Measurements from ENCODE around the gene ITGB2. TPM values are rescaled to one million over a fixed set of nuclear protein-coding genes. Genes with fewer than 3 reads are reported as not detected.

Gene ITGB2
- total RNA-seq, 2 donors from 2014 or later = 1.6 to 2.3 TPM

DNA sequence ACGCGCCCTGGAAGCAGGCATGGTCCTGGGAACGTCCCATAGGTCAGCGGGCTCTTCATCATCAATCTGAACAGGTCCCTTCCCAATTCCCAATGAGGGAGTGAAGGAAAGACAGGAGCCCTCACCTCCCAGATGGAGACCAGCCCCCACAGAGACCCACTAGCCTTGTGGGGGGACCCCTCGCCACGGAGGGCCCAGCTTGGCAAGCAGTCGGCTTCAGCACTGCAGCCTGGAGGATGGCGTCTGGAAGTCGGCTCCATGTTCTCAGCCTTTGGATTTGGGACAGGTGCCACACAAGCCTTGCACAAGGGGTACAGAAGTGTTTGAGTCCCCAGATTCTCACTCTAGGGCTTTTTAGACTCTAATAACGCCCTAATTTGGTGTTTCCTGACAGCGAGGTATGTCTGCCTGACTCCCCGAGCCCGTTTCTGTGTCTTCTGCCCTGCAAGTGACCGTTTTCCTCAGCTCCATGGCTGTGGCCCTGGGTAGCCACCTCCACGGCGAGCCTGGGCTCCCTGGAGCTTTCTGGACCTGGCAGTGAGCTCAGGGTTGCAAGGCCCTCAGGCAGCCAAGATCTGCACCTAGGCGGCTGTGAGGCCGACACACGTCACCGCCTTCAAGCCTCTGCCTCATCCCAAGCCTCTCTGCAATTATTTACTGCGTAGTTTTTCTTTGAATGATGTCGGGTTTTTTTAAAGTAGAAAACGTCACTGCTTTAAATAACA, 77.8 kb downstream of the ITGB2 start:
- no peak for DNase-seq
- TF ChIP-seq, protein P1, sequence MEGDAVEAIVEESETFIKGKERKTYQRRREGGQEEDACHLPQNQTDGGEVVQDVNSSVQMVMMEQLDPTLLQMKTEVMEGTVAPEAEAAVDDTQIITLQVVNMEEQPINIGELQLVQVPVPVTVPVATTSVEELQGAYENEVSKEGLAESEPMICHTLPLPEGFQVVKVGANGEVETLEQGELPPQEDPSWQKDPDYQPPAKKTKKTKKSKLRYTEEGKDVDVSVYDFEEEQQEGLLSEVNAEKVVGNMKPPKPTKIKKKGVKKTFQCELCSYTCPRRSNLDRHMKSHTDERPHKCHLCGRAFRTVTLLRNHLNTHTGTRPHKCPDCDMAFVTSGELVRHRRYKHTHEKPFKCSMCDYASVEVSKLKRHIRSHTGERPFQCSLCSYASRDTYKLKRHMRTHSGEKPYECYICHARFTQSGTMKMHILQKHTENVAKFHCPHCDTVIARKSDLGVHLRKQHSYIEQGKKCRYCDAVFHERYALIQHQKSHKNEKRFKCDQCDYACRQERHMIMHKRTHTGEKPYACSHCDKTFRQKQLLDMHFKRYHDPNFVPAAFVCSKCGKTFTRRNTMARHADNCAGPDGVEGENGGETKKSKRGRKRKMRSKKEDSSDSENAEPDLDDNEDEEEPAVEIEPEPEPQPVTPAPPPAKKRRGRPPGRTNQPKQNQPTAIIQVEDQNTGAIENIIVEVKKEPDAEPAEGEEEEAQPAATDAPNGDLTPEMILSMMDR (conservative IDR thresholded peaks at IDR 0.05) = no peak
- Histone ChIP-seq H3K27ac (ENCODE audit: low read depth, low read length) (no peak overlapping the region), H3K9me3 (ENCODE audit: control insufficient read depth, low read length) (no peaks in the 10 kb centered on the region), H3K4me3 (ENCODE audit: low read length) (no peak overlapping the region), H3K4me1 (ENCODE audit: control insufficient read depth, insufficient read depth, low read length) (no peaks in the 10 kb centered on the region), H3K9ac (ENCODE audit: extremely low read depth, low read length, poor library complexity, severe bottlenecking) (no peak overlapping the region), H3K27me3 (ENCODE audit: control insufficient read depth, insufficient read depth, low read length, poor library complexity, severe bottlenecking) (no peaks in the 10 kb centered on the region), H3K36me3 (ENCODE audit: control insufficient read depth, insufficient read depth, low read length) (no peaks in the 10 kb centered on the region)
- Mint-ChIP-seq H3K4me3 (no peak overlapping the region), H3K27me3 (ENCODE audit: insufficient read depth) (no peaks in the 10 kb centered on the region), H3K9me3 (no peaks in the 10 kb centered on the region), H3K27ac (no peak overlapping the region), H3K4me1 (peaks cover 12% of the 10 kb centered on the region), H3K36me3 (ENCODE audit: low read depth) (no peaks in the 10 kb centered on the region)
- 91 to 98% methylated on average over 16 to 23 of the region's 23 CpGs for WGBS, 2 experiments (ENCODE audit: insufficient coverage in 1 of 2, insufficient read length in 1 of 2)

GRCh38 chr21:44842087-44842486, 78.6 kb downstream of the ITGB2 start:
- DNase-seq = no peak
- H3K9me3 ChIP-seq (ENCODE audit: control insufficient read depth, low read length) = no peaks in the 10 kb centered on the region
- H3K4me1 ChIP-seq (ENCODE audit: control insufficient read depth, insufficient read depth, low read length) = no peaks in the 10 kb centered on the region
- TF ChIP-seq, protein P1 (conservative IDR thresholded peaks at IDR 0.05) = no peak
- no peak overlapping the region for H3K27ac Mint-ChIP-seq
- no peaks in the 10 kb centered on the region for H3K27me3 ChIP-seq (ENCODE audit: control insufficient read depth, insufficient read depth, low read length, poor library complexity, severe bottlenecking)
- H3K4me3 Mint-ChIP-seq = no peak overlapping the region
- no peak overlapping the region for H3K27ac ChIP-seq (ENCODE audit: low read depth, low read length)
- no peaks in the 10 kb centered on the region for H3K36me3 Mint-ChIP-seq (ENCODE audit: low read depth)
- H3K4me3 ChIP-seq (ENCODE audit: low read length) = no peak overlapping the region
- no peaks in the 10 kb centered on the region for H3K27me3 Mint-ChIP-seq (ENCODE audit: insufficient read depth)
- 90 to 94% methylated on average over 7 to 10 of the region's 10 CpGs for WGBS, 2 experiments (ENCODE audit: insufficient coverage in 1 of 2, insufficient read length in 1 of 2)
- peaks cover 12% of the 10 kb centered on the region for H3K4me1 Mint-ChIP-seq
- H3K9ac ChIP-seq (ENCODE audit: extremely low read depth, low read length, poor library complexity, severe bottlenecking) = no peak overlapping the region
- no peaks in the 10 kb centered on the region for H3K36me3 ChIP-seq (ENCODE audit: control insufficient read depth, insufficient read depth, low read length)
- no peaks in the 10 kb centered on the region for H3K9me3 Mint-ChIP-seq

DNA sequence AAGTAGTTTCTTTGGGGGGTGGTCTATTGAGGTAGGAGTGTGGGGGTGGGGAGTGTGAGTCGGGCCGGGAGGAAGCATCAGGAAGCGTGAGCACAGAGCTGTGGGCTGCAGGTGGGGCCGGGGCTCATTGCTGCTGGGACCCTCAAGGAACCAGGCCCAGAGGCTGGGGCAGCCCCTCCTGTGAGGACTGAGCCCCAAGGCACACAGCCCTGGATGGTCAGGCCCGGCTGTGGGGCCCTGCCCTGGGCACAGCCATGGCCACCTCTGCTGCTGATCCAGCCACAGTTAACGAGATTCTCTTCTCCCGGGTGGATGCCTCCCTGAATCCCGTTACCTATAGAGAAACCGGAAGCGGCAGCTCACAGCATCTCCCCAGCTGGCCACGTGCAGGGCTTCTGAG, 79.9 kb downstream of the ITGB2 start:
- Mint-ChIP-seq H3K36me3 (ENCODE audit: low read depth) (no peaks in the 10 kb centered on the region), H3K4me3 (no peak overlapping the region), H3K9me3 (no peaks in the 10 kb centered on the region), H3K27ac (no peak overlapping the region), H3K27me3 (ENCODE audit: insufficient read depth) (no peaks in the 10 kb centered on the region), H3K4me1 (peaks cover 7% of the 10 kb centered on the region)
- Histone ChIP-seq H3K27ac (ENCODE audit: low read depth, low read length) (no peak overlapping the region), H3K4me3 (ENCODE audit: low read length) (no peak overlapping the region), H3K27me3 (ENCODE audit: control insufficient read depth, insufficient read depth, low read length, poor library complexity, severe bottlenecking) (no peaks in the 10 kb centered on the region), H3K4me1 (ENCODE audit: control insufficient read depth, insufficient read depth, low read length) (no peaks in the 10 kb centered on the region), H3K36me3 (ENCODE audit: control insufficient read depth, insufficient read depth, low read length) (no peaks in the 10 kb centered on the region), H3K9ac (ENCODE audit: extremely low read depth, low read length, poor library complexity, severe bottlenecking) (no peak overlapping the region), H3K9me3 (ENCODE audit: control insufficient read depth, low read length) (no peaks in the 10 kb centered on the region)
- WGBS, 2 experiments (ENCODE audit: insufficient coverage in 1 of 2, insufficient read length in 1 of 2) = 84 to 96% methylated on average over 8 to 11 of the region's 11 CpGs
- TF ChIP-seq, protein P1 (conservative IDR thresholded peaks at IDR 0.05) = no peak
- DNase-seq = no peak
